GM21381 (cell line): ENCODE results near the gene VSTM1.

Experiments
- ATAC-seq: cut with Tn5 transposase; IDR thresholded peaks from one replicate; pipeline ENCODE4 v1.9.1; 2021; ENCODE audit warnings: mild to moderate bottlenecking, moderate library complexity; ENCODE audit not compliant: unreplicated experiment

VSTM1 gene

GRCh38 chr19:54013866-54014265, 49.8 kb downstream of the VSTM1 start:
- ATAC-seq, result no peak

- ATAC-seq, result no peak
Observed at GRCh38 chr19:54011507-54012211, 52.0 kb downstream of the VSTM1 start.

- no peak for ATAC-seq
Observed at GRCh38 chr19:54010474-54010873, 53.2 kb downstream of the VSTM1 start.

GRCh38 chr19:54009440-54009839, 54.3 kb downstream of the VSTM1 start:
- ATAC-seq, result no peak

- no peak for ATAC-seq
Observed at GRCh38 chr19:54002495-54003315, 61.0 kb downstream of the VSTM1 start.

- no peak for ATAC-seq
Observed at GRCh38 chr19:54001496-54001895, 62.2 kb downstream of the VSTM1 start.

- ATAC-seq, result no peak
Observed at GRCh38 chr19:53999694-54000093, 64.0 kb downstream of the VSTM1 start.

- no peak for ATAC-seq
Observed at GRCh38 chr19:53998223-53998622, 65.5 kb downstream of the VSTM1 start.

GRCh38 chr19:53994811-53995210, 68.9 kb downstream of the VSTM1 start:
- ATAC-seq, result no peak

- ATAC-seq, result no peak
Observed at GRCh38 chr19:53993448-53993847, 70.2 kb downstream of the VSTM1 start.

- ATAC-seq, result no peak
Observed at GRCh38 chr19:53992815-53993214, 70.9 kb downstream of the VSTM1 start.

- no peak for ATAC-seq
Observed at GRCh38 chr19:53992211-53992610, 71.5 kb downstream of the VSTM1 start.

GRCh38 chr19:53991224-53992113, 72.2 kb downstream of the VSTM1 start, which contains the start of gene CACNG6:
Gene CACNG6, plus strand, starts transcription at chr19:53991637. Its CDS starts 1,241 bp downstream, at chr19:53992878.
- no peak for ATAC-seq
